GM18868 (cell line): ENCODE data around the gene RHNO1.

Experiments used
- ATAC-seq: cut with Tn5 transposase; IDR thresholded peaks from one replicate; pipeline ENCODE4 v1.9.1; 2021; ENCODE audit warnings: mild to moderate bottlenecking, moderate library complexity; ENCODE audit not compliant: unreplicated experiment

Gene RHNO1

GRCh38 chr12:2900642-2901041, 23.6 kb downstream of the RHNO1 start:
- no peak for ATAC-seq

- ATAC-seq, result no peak
Observed at GRCh38 chr12:2902272-2902880, 25.4 kb downstream of the RHNO1 start.

- no peak for ATAC-seq
Observed at GRCh38 chr12:2904260-2904659, 27.2 kb downstream of the RHNO1 start.

- ATAC-seq, result no peak
Observed at GRCh38 chr12:2912216-2912575, 35.2 kb downstream of the RHNO1 start.

GRCh38 chr12:2919249-2919648, 42.2 kb downstream of the RHNO1 start:
- no peak for ATAC-seq

- ATAC-seq, result no peak
Observed at GRCh38 chr12:2922329-2922728, 45.3 kb downstream of the RHNO1 start.

GRCh38 chr12:2923057-2923456, 46.0 kb downstream of the RHNO1 start:
- ATAC-seq, result no peak

- no peak for ATAC-seq
Observed at GRCh38 chr12:2924019-2924418, 47.0 kb downstream of the RHNO1 start.

GRCh38 chr12:2925322-2925995, 48.4 kb downstream of the RHNO1 start:
- ATAC-seq, result no peak

- ATAC-seq, result no peak
Observed at GRCh38 chr12:2930865-2931264, 53.8 kb downstream of the RHNO1 start.

- ATAC-seq, result no peak
Observed at GRCh38 chr12:2933586-2933985, 56.6 kb downstream of the RHNO1 start.

- ATAC-seq, result no peak
Observed at GRCh38 chr12:2934371-2934770, 57.3 kb downstream of the RHNO1 start.

- ATAC-seq, result no peak
Observed at GRCh38 chr12:2936301-2936700, 59.3 kb downstream of the RHNO1 start.

- ATAC-seq, result no peak
Observed at GRCh38 chr12:2937500-2937899, 60.5 kb downstream of the RHNO1 start.
